Body of pancreas (tissue), 4 donors: ENCODE results near the gene PHF23. TPM values are rescaled to one million over a fixed set of nuclear protein-coding genes. Genes with fewer than 3 reads are reported as not detected.

Source experiments
- ATAC-seq: fragments of 150-250 bp; one replicate; pipeline ENCODE4 v1.9.1; 2016
- DNase-seq, 4 donors: peaks; one replicate each; pipeline ENCODE4 v3.0.0-alpha.2; 2019
- H3K27ac ChIP-seq, 4 donors: fragments of 200-600 bp; sonication (generic); 1 replicate in 3 of 4; 2 replicates in 1 of 4; pipeline versions ENCODE4 v1.5.1 to v1.6.1; 2016 to 2019; ENCODE audit warnings: mild to moderate bottlenecking in 1 of 4, mixed read lengths in 1 of 4, moderate library complexity in 1 of 4
- H3K27me3 ChIP-seq, 2 donors: fragments of 200-600 bp; sonication (generic); one replicate each; pipeline ENCODE4 v1.6.0; 2016; ENCODE audit warnings: mild to moderate bottlenecking in 1 of 2
- H3K36me3 ChIP-seq, 2 donors: fragments of 200-600 bp; sonication (generic); replicated peaks in 1 of 2; 2 replicates each; pipeline ENCODE4 v1.5.1; 2016; ENCODE audit warnings: low read depth in 2 of 2; ENCODE audit not compliant: insufficient read depth in 1 of 2
- H3K4me1 ChIP-seq: fragments of 200-600 bp; sonication (generic); one replicate; pipeline ENCODE4 v1.6.0; 2016
- H3K4me3 ChIP-seq, 2 donors: fragments of 200-600 bp; sonication (generic); 1 replicate in 1 of 2; 2 replicates in 1 of 2; pipeline ENCODE4 v1.5.1; 2016 to 2019
- H3K9me3 ChIP-seq, 3 donors: fragments of 200-600 bp; sonication (generic); 1 replicate in 2 of 3; 2 replicates in 1 of 3; pipeline ENCODE4 v1.5.1; 2016
- CTCF ChIP-seq, 7 experiments: fragments of 450-650 bp in 4 of 7; fragments of 200-600 bp in 3 of 7; sonication (generic) in 3 of 7; IDR thresholded peaks; one replicate each; pipeline ENCODE4 v1.5.1; 2016 to 2019; ENCODE audit warnings: antibody characterized with exemption in 7 of 7
- POLR2A ChIP-seq, 3 donors: fragments of 450-650 bp; IDR thresholded peaks; one replicate each; pipeline ENCODE4 v1.6.1; 2016; ENCODE audit warnings: antibody characterized with exemption in 3 of 3, mild to moderate bottlenecking in 2 of 3
- WGBS, 2 donors: methylation state at CpG; one replicate each; pipeline ENCODE4 v1.1.5; 2017; 5-methylcytosine and 5-hydroxymethylcytosine counted together
- intact Hi-C: fragments of 100-400 bp; cut with DNase I; formaldehyde crosslinking; loops from one replicate; pipeline ENCODE4 v1.15.1; 2023
- total RNA-seq, 2 donors: library from RNA; depleted of rRNA; stranded (reverse); fragments of >200 nt; gene quantifications; one replicate each; pipeline ENCODE4 v1.1.0, GENCODE V29; 2016

PHF23 gene
- total RNA-seq, 2 donors from 2014 or later: 11.9 to 15.8 TPM

- 81% methylated on average over 6 to 21 of the region's 21 CpGs for WGBS, 2 donors
- H3K9me3 ChIP-seq: no peaks in the 10 kb centered on the region
- H3K36me3 ChIP-seq: peaks cover 0 to 28% of the 10 kb centered on the region in 2 donors
- intact Hi-C loops: no loop called here
- H3K4me3 ChIP-seq: no peak overlapping the region
- DNase-seq: no peak
- ATAC-seq: no peak
- H3K27me3 ChIP-seq: no peaks in the 10 kb centered on the region
- TF ChIP-seq CTCF (IDR thresholded peaks at IDR 0.05) (no peak), POLR2A (IDR thresholded peaks at IDR 0.05) (no peak)
- peak overlapping the region in 1 of 4 donors; percentile 52 for H3K27ac ChIP-seq
- H3K4me1 ChIP-seq: peaks cover 35% of the 10 kb centered on the region
Measured at GRCh38 chr17:7225711-7226331, 13.4 kb downstream of the PHF23 start.

- no peak overlapping the region for H3K4me3 ChIP-seq
- no peaks in the 10 kb centered on the region for H3K9me3 ChIP-seq
- TF ChIP-seq POLR2A (IDR thresholded peaks at IDR 0.05) (no peak), CTCF (IDR thresholded peaks at IDR 0.05) (no peak)
- H3K4me1 ChIP-seq: peaks cover 40% of the 10 kb centered on the region
- intact Hi-C loops: no loop called here
- H3K27me3 ChIP-seq: no peaks in the 10 kb centered on the region
- DNase-seq (peak in 2 of 4 donors; percentile 26 to 49), ATAC-seq (no peak)
- WGBS, 2 donors: 66 to 81% methylated on average over 3 to 15 of the region's 15 CpGs
- H3K27ac ChIP-seq: peak overlapping the region; percentile 25 to 52 (median 34)
- peaks cover 0 to 26% of the 10 kb centered on the region in 2 donors for H3K36me3 ChIP-seq
Measured at GRCh38 chr17:7224661-7225111, 14.6 kb downstream of the PHF23 start.

GRCh38 chr17:7224110-7224509 lies 15.1 kb downstream of the PHF23 start:
- Histone ChIP-seq H3K27me3 (no peaks in the 10 kb centered on the region), H3K4me1 (peaks cover 45% of the 10 kb centered on the region), H3K27ac (peak overlapping the region in 3 of 4 donors; percentile 25 to 52 (median 48)), H3K36me3 (peaks cover 0 to 21% of the 10 kb centered on the region in 2 donors), H3K4me3 (no peak overlapping the region), H3K9me3 (no peaks in the 10 kb centered on the region)
- WGBS, 2 donors: 71 to 89% methylated on average over 7 to 10 of the region's 10 CpGs
- intact Hi-C loops: no loop called here
- no peak for TF ChIP-seq CTCF (IDR thresholded peaks at IDR 0.05)
- no peak for TF ChIP-seq POLR2A (IDR thresholded peaks at IDR 0.05)
- ATAC-seq (no peak), DNase-seq (no peak)

GRCh38 chr17:7223375-7223774 lies 15.9 kb downstream of the PHF23 start:
- Histone ChIP-seq H3K27ac (peak overlapping the region in 2 of 4 donors; percentile 25 to 52), H3K9me3 (no peaks in the 10 kb centered on the region), H3K4me3 (no peak overlapping the region), H3K36me3 (peaks cover 0 to 21% of the 10 kb centered on the region in 2 donors), H3K4me1 (peaks cover 50% of the 10 kb centered on the region), H3K27me3 (no peaks in the 10 kb centered on the region)
- DNase-seq (no peak), ATAC-seq (no peak)
- WGBS, 2 donors: 76 to 77% methylated on average over 4 of the region's 4 CpGs
- intact Hi-C loops: no loop called here
- no peak for TF ChIP-seq POLR2A (IDR thresholded peaks at IDR 0.05)
- TF ChIP-seq CTCF (IDR thresholded peaks at IDR 0.05): no peak

GRCh38 chr17:7222972-7223292 lies 16.3 kb downstream of the PHF23 start:
- 66 to 97% methylated on average over 5 to 7 of the region's 7 CpGs for whole genome bisulfite sequencing, 2 donors

More at GRCh38 chr17:7222972-7223292, 16.3 kb downstream of the PHF23 start:
- TF ChIP-seq CTCF (IDR thresholded peaks at IDR 0.05) (no peak), POLR2A (IDR thresholded peaks at IDR 0.05) (no peak)
- peaks cover 0 to 21% of the 10 kb centered on the region in 2 donors for H3K36me3 ChIP-seq
- H3K4me1 ChIP-seq: peaks cover 54% of the 10 kb centered on the region
- no peaks in the 10 kb centered on the region for H3K27me3 ChIP-seq
- DNase-seq (no peak), ATAC-seq (no peak)
- no peak overlapping the region for H3K4me3 ChIP-seq
- intact Hi-C loops: no loop called here
- H3K9me3 ChIP-seq: no peaks in the 10 kb centered on the region
- peak overlapping the region in 1 of 4 donors; percentile 52 for H3K27ac ChIP-seq
